ENCODE measurements around the gene HINFP. TPM values are rescaled to one million over a fixed set of nuclear protein-coding genes. Genes with fewer than 3 reads are reported as not detected.

The HINFP gene
- total and polyA plus RNA-seq, 9 of the 15 experiments (the other 6 are each of a cell fraction or from before 2014, with no cell fraction given) = 13.8 to 34.1 (median 22.5) TPM

DNA sequence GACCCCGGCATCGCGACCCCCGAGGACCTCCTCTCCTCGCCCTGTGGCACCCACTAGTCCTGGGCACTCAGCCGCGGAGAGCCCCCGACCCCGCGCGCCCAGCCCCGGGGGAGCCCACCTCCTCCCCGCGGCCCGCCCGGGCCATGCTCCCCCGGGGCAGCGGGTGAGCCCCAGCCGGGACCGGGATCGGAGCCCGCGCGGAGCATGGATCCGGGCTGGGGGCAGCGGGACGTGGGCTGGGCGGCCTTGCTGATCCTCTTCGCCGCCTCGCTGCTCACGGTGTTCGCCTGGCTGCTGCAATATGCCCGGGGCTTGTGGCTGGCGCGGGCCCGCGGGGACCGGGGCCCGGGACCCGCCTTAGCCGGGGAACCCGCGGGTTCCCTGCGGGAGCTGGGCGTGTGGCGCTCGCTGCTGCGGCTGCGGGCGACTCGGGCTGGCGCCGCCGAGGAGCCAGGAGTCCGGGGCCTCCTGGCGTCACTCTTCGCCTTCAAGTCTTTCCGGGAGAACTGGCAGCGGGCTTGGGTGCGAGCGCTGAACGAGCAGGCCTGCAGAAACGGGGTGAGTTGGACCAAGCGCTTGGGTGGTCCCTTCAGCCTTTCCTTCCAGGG, 13.7 kb upstream of the HINFP start (continued):
- TF ChIP-seq PHF8 (IDR thresholded peaks at IDR 0.05; ENCODE audit: borderline replicate concordance, low read length) = peak; percentile 14; the same call in 1 of the 2 replicates
- no peak for TF ChIP-seq CUX1 (CRISPR knock-in tag; IDR thresholded peaks at IDR 0.05)
- peak; percentile 17 for TF ChIP-seq SAP30 (IDR thresholded peaks at IDR 0.05; ENCODE audit: borderline replicate concordance, insufficient read depth, low read depth, low read length, poor library complexity, severe bottlenecking)
- no peak for TF ChIP-seq ATF1 (CRISPR knock-in tag; IDR thresholded peaks at IDR 0.05)
- TF ChIP-seq ATF1 (tag; IDR thresholded peaks at IDR 0.05) = no peak
- TF ChIP-seq MECOM (CRISPR knock-in tag; IDR thresholded peaks at IDR 0.05) = no peak
- TF ChIP-seq RBBP5 (IDR thresholded peaks at IDR 0.05; ENCODE audit: borderline replicate concordance, insufficient read depth, low read length, poor library complexity, severe bottlenecking) = peak; percentile 25
- no peak for TF ChIP-seq ZNF133 (CRISPR knock-in tag; IDR thresholded peaks at IDR 0.05)
- TF ChIP-seq ZNF584 (CRISPR knock-in tag; IDR thresholded peaks at IDR 0.05; ENCODE audit: low read depth) = no peak
- TF ChIP-seq, protein P1, sequence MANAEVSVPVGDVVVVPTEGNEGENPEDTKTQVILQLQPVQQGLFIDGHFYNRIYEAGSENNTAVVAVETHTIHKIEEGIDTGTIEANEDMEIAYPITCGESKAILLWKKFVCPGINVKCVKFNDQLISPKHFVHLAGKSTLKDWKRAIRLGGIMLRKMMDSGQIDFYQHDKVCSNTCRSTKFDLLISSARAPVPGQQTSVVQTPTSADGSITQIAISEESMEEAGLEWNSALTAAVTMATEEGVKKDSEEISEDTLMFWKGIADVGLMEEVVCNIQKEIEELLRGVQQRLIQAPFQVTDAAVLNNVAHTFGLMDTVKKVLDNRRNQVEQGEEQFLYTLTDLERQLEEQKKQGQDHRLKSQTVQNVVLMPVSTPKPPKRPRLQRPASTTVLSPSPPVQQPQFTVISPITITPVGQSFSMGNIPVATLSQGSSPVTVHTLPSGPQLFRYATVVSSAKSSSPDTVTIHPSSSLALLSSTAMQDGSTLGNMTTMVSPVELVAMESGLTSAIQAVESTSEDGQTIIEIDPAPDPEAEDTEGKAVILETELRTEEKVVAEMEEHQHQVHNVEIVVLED (CRISPR knock-in tag; IDR thresholded peaks at IDR 0.05) = no peak
- no peak for TF ChIP-seq CGGBP1 (CRISPR knock-in tag; IDR thresholded peaks at IDR 0.05)
- TF ChIP-seq ZNF174 (CRISPR knock-in tag; IDR thresholded peaks at IDR 0.05) = no peak
- TF ChIP-seq NONO (IDR thresholded peaks at IDR 0.05; ENCODE audit: low read depth in 2 of 2, low read length in 1 of 2) = peak in 1 of 2 experiments; percentile 71; a peak in 1 of 4 replicates
- TF ChIP-seq ZNF263 (CRISPR knock-in tag; IDR thresholded peaks at IDR 0.05; ENCODE audit: borderline replicate concordance) = no peak
- peak in 1 of 2 experiments; percentile 42; a peak in 3 of 4 replicates for TF ChIP-seq NRF1 (conservative IDR thresholded peaks at IDR 0.05 in 1 of 2, IDR thresholded peaks at IDR 0.05 in 1 of 2)
- TF ChIP-seq GATAD2B (IDR thresholded peaks at IDR 0.05; ENCODE audit: borderline replicate concordance) = 0 out of 2 replicates have a peak, but pooled peaks have one; percentile 66
- TF ChIP-seq, protein P2, sequence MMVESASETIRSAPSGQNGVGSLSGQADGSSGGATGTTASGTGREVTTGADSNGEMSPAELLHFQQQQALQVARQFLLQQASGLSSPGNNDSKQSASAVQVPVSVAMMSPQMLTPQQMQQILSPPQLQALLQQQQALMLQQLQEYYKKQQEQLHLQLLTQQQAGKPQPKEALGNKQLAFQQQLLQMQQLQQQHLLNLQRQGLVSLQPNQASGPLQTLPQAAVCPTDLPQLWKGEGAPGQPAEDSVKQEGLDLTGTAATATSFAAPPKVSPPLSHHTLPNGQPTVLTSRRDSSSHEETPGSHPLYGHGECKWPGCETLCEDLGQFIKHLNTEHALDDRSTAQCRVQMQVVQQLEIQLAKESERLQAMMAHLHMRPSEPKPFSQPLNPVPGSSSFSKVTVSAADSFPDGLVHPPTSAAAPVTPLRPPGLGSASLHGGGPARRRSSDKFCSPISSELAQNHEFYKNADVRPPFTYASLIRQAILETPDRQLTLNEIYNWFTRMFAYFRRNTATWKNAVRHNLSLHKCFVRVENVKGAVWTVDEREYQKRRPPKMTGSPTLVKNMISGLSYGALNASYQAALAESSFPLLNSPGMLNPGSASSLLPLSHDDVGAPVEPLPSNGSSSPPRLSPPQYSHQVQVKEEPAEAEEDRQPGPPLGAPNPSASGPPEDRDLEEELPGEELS (CRISPR knock-in tag; IDR thresholded peaks at IDR 0.05; ENCODE audit: borderline replicate concordance) = no peak
- 0 out of 2 replicates have a peak, but pooled peaks have one; percentile 2 for TF ChIP-seq KDM2B (CRISPR knock-in tag; IDR thresholded peaks at IDR 0.05)
